Measurements from ENCODE around the gene TICRR. TPM values are rescaled to one million over a fixed set of nuclear protein-coding genes. Genes with fewer than 3 reads are reported as not detected.

TICRR gene
- total and polyA plus RNA-seq, 2 of the 4 experiments (the other 2 are of a cell fraction) = 3.0 to 4.2 TPM

DNA sequence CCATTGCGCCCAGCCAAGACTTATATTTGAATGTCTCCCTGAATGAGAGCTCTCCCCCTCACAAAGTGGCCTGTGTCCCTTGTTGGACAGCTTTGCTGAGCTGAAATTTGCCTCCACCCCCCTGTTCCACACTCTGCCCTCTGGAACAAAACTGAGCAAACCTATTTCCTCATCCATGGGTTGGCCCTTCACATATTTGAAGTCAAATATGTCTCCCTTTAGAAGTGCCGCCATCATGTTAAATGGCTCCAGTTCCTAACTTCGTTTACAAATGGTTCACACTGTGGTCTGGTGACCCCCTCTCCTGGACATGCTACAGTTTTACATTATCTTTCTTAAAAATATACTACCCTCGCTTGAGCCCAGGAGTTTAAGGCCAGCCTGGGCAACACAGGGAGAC, 99.3 kb downstream of the TICRR start:
- no TSS peak for BruUV-seq (replicated peaks)
- in situ Hi-C loops (cut with MboI; ENCODE audit: low sequenced_read_pairs) (no loop called here), intact Hi-C loops (cut with micrococcal nuclease) (no loop called here), dilution Hi-C loops (cut with HindIII; ENCODE audit: low sequenced_read_pairs, unreplicated experiment) (no loop called here)
- Histone ChIP-seq H3K4me3 (ENCODE audit: insufficient read depth, low read depth, low read length) (no peak overlapping the region), H2BK15ac (ENCODE audit: low read depth, low read length) (no peak overlapping the region), H3K4ac (ENCODE audit: low read depth, low read length) (no peak overlapping the region), H2AFZ (replicated peaks; ENCODE audit: low read length, poor library complexity) (no peak overlapping the region), H3K9me1 (ENCODE audit: insufficient read depth, low read length) (0 out of 2 replicates have a peak, but pooled peaks cover 2% of the 10 kb centered on the region), H2BK5ac (ENCODE audit: low read depth, low read length, poor library complexity, severe bottlenecking) (no peak overlapping the region), H3K27ac (ENCODE audit: insufficient read depth, low read length) (no peak overlapping the region), H4K8ac (ENCODE audit: low read depth in 2 of 2, low read length in 2 of 2) (no peak overlapping the region), H3K27me3 (ENCODE audit: control insufficient read depth, insufficient read depth, low read length) (no peaks in the 10 kb centered on the region), H3K14ac (replicated peaks; ENCODE audit: low read depth, low read length) (no peak overlapping the region), H4K91ac (ENCODE audit: insufficient read depth, low read depth, low read length) (no peak overlapping the region), H2BK120ac (ENCODE audit: low read depth, low read length) (no peak overlapping the region), H3K18ac (ENCODE audit: low read depth, low read length) (no peak overlapping the region), H3K4me1 (ENCODE audit: control insufficient read depth, insufficient read depth, low read length) (no peaks in the 10 kb centered on the region), H3K56ac (ENCODE audit: extremely low read depth, insufficient read depth, low read length) (no peak overlapping the region), H2AK5ac (ENCODE audit: low read depth, low read length) (no peak overlapping the region), H3K79me1 (ENCODE audit: low read depth in 1 of 2, low read length in 2 of 2) (no peaks in the 10 kb centered on the region), H3K36me3 (ENCODE audit: control insufficient read depth, insufficient read depth, low read length) (no peaks in the 10 kb centered on the region), H3K23ac (ENCODE audit: low read depth, low read length) (no peak overlapping the region), H2BK20ac (ENCODE audit: low read depth, low read length) (no peak overlapping the region), H3K9me3 (ENCODE audit: control insufficient read depth, insufficient read depth, low read length) (no peaks in the 10 kb centered on the region), H2AK9ac (replicated peaks; ENCODE audit: low read depth, low read length, poor library complexity) (no peak overlapping the region), H3K9ac (ENCODE audit: low read depth, low read length) (no peak overlapping the region), H4K5ac (ENCODE audit: low read depth, low read length) (no peak overlapping the region), H4K20me1 (ENCODE audit: insufficient read depth, low read length) (no peaks in the 10 kb centered on the region), H3K4me2 (ENCODE audit: low read depth, low read length) (no peak overlapping the region)
- TF ChIP-seq MXI1 (IDR thresholded peaks at IDR 0.05; ENCODE audit: borderline replicate concordance, low read depth, low read length) (no peak), RFX5 (IDR thresholded peaks at IDR 0.05; ENCODE audit: low read depth, low read length) (no peak), POLR2A (IDR thresholded peaks at IDR 0.05; ENCODE audit: low read depth, low read length) (no peak), CEBPB (IDR thresholded peaks at IDR 0.05; ENCODE audit: low read depth, low read length) (no peak), FOS (IDR thresholded peaks at IDR 0.05; ENCODE audit: low read depth, low read length) (no peak), RCOR1 (IDR thresholded peaks at IDR 0.05; ENCODE audit: insufficient replicate concordance, low read length) (no peak), MAZ (IDR thresholded peaks at IDR 0.05; ENCODE audit: borderline replicate concordance, low read depth, low read length) (no peak), SMC3 (IDR thresholded peaks at IDR 0.05; ENCODE audit: low read depth, low read length) (no peak), RAD21 (IDR thresholded peaks at IDR 0.05; ENCODE audit: low read length) (no peak), BHLHE40 (IDR thresholded peaks at IDR 0.05; ENCODE audit: low read depth, low read length) (no peak), MAFK (IDR thresholded peaks at IDR 0.05; ENCODE audit: low read depth, low read length) (no peak), NFE2L2 (IDR thresholded peaks at IDR 0.05; ENCODE audit: low read depth, low read length) (no peak)
- TF ChIP-seq, protein P1, sequence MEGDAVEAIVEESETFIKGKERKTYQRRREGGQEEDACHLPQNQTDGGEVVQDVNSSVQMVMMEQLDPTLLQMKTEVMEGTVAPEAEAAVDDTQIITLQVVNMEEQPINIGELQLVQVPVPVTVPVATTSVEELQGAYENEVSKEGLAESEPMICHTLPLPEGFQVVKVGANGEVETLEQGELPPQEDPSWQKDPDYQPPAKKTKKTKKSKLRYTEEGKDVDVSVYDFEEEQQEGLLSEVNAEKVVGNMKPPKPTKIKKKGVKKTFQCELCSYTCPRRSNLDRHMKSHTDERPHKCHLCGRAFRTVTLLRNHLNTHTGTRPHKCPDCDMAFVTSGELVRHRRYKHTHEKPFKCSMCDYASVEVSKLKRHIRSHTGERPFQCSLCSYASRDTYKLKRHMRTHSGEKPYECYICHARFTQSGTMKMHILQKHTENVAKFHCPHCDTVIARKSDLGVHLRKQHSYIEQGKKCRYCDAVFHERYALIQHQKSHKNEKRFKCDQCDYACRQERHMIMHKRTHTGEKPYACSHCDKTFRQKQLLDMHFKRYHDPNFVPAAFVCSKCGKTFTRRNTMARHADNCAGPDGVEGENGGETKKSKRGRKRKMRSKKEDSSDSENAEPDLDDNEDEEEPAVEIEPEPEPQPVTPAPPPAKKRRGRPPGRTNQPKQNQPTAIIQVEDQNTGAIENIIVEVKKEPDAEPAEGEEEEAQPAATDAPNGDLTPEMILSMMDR (conservative IDR thresholded peaks at IDR 0.05; ENCODE audit: low read depth, low read length) = no peak
- TF ChIP-seq, protein P2, sequence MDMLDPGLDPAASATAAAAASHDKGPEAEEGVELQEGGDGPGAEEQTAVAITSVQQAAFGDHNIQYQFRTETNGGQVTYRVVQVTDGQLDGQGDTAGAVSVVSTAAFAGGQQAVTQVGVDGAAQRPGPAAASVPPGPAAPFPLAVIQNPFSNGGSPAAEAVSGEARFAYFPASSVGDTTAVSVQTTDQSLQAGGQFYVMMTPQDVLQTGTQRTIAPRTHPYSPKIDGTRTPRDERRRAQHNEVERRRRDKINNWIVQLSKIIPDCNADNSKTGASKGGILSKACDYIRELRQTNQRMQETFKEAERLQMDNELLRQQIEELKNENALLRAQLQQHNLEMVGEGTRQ (IDR thresholded peaks at IDR 0.05; ENCODE audit: low read depth, low read length) = no peak
- TF ChIP-seq, protein P3, sequence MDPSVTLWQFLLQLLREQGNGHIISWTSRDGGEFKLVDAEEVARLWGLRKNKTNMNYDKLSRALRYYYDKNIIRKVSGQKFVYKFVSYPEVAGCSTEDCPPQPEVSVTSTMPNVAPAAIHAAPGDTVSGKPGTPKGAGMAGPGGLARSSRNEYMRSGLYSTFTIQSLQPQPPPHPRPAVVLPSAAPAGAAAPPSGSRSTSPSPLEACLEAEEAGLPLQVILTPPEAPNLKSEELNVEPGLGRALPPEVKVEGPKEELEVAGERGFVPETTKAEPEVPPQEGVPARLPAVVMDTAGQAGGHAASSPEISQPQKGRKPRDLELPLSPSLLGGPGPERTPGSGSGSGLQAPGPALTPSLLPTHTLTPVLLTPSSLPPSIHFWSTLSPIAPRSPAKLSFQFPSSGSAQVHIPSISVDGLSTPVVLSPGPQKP (IDR thresholded peaks at IDR 0.05; ENCODE audit: borderline replicate concordance, low read depth, low read length) = no peak
- POLR2A ChIA-PET (ENCODE audit: unreplicated experiment) = no interaction called here
- DNase-seq (no peak), ATAC-seq (ENCODE audit: low read depth) (no peak)
- CTCF ChIA-PET = no interaction called here
- 100% methylated on average over 1 of the region's 4 CpGs; no CpG with 5 or more reads in 1 of the 2 experiments for WGBS, 2 experiments (ENCODE audit: extremely low coverage in 2 of 2, insufficient read length in 1 of 2)
